H1 (cell line): Measurements from ENCODE around the gene CDON. TPM values are rescaled to one million over a fixed set of nuclear protein-coding genes. Genes with fewer than 3 reads are reported as not detected.

Experiments used
- CTCF ChIA-PET: fragments of 300-600 bp; sonication (Branson Sonifier 250); formaldehyde crosslinking; loops from one replicate; lab custom pipeline; 2021; ENCODE audit not compliant: partially characterized antibody; lab: Charles Lee
- POLR2A ChIA-PET: fragments of 300-600 bp; sonication (Branson Sonifier 250); formaldehyde crosslinking; loops from one replicate; lab custom pipeline; 2021; ENCODE audit warnings: inconsistent platforms; ENCODE audit not compliant: partially characterized antibody; lab: Charles Lee
- DNase-seq, 2 experiments: peaks; one replicate each; pipeline versions ENCODE4 v3.0.0 to v3.0.0-alpha.2; 2010 to 2022; ENCODE audit warnings: low spot score in 2 of 2, low read depth in 1 of 2, mixed read lengths in 1 of 2
- FAIRE-seq: peaks from 2 replicates; lab custom pipeline; 2011; peaks lifted over from hg19 to GRCh38; lab: Jason Lieb, UNC
- H2AFZ ChIP-seq: 2 replicates; pipeline ENCODE4 v1.8.1; 2012; ENCODE audit warnings: low read length, inconsistent platforms
- H2AK5ac ChIP-seq: 2 replicates; pipeline ENCODE4 v1.6.1; 2013; ENCODE audit warnings: low read depth, low read length
- H2BK120ac ChIP-seq: replicated peaks from 2 replicates; pipeline ENCODE3; 2013; ENCODE audit warnings: low read depth, low read length, inconsistent platforms
- H2BK12ac ChIP-seq: 2 replicates; pipeline ENCODE4 v1.6.1; 2013; ENCODE audit warnings: low read depth, low read length
- H2BK15ac ChIP-seq: 2 replicates; pipeline ENCODE4 v1.6.1; 2013; ENCODE audit warnings: low read length
- H2BK20ac ChIP-seq: 2 replicates; pipeline ENCODE4 v1.6.1; 2013; ENCODE audit warnings: low read length
- H2BK5ac ChIP-seq: 2 replicates; pipeline ENCODE4 v1.6.1; 2013; ENCODE audit warnings: low read depth, low read length
- H3K14ac ChIP-seq: 2 replicates; pipeline ENCODE4 v1.6.1; 2013; ENCODE audit warnings: inconsistent platforms; ENCODE audit not compliant: insufficient read length
- H3K18ac ChIP-seq: 2 replicates; pipeline ENCODE4 v1.6.1; 2013; ENCODE audit warnings: low read length; ENCODE audit errors: extremely low read depth
- H3K23ac ChIP-seq: 2 replicates; pipeline ENCODE4 v1.6.1; 2013; ENCODE audit warnings: inconsistent platforms; ENCODE audit not compliant: insufficient read length
- H3K23me2 ChIP-seq: 2 replicates; pipeline ENCODE4 v1.6.1; 2013; ENCODE audit warnings: low read depth, low read length
- H3K27ac ChIP-seq: 2 replicates; pipeline ENCODE4 v1.6.1; 2011; ENCODE audit warnings: low read depth, low read length, inconsistent platforms
- H3K27me3 ChIP-seq, 4 experiments: replicated peaks in 1 of 4; 1 replicate in 1 of 4; 2 replicates in 3 of 4; pipeline versions ENCODE4 v1.6.1 to v1.8.1; 2011 to 2013; ENCODE audit warnings: low read length in 3 of 4, mild to moderate bottlenecking in 3 of 4, inconsistent platforms in 2 of 4, mixed read lengths in 2 of 4, moderate library complexity in 1 of 4; ENCODE audit not compliant: control insufficient read depth in 3 of 4, insufficient read depth in 3 of 4; ENCODE audit errors: extremely low read depth in 1 of 4
- H3K36me3 ChIP-seq, 4 experiments: 2 replicates each; pipeline versions ENCODE4 v1.6.1 to v1.8.1; 2011 to 2013; ENCODE audit warnings: mild to moderate bottlenecking in 4 of 4, low read length in 3 of 4, moderate library complexity in 2 of 4, control low read depth in 1 of 4, inconsistent platforms in 1 of 4; ENCODE audit not compliant: insufficient read depth in 4 of 4, control insufficient read depth in 2 of 4
- H3K4ac ChIP-seq: replicated peaks from 2 replicates; pipeline ENCODE3; 2013; ENCODE audit warnings: low read length, low read depth, mixed read lengths, inconsistent platforms; ENCODE audit not compliant: insufficient read length
- H3K4me1 ChIP-seq, 4 experiments: replicated peaks in 1 of 4; 1 replicate in 1 of 4; 2 replicates in 3 of 4; pipeline versions ENCODE4 v1.6.1 to v1.8.1; 2011 to 2013; ENCODE audit warnings: low read length in 3 of 4, inconsistent platforms in 2 of 4, mixed read lengths in 1 of 4; ENCODE audit not compliant: insufficient read depth in 4 of 4, control insufficient read depth in 3 of 4
- H3K4me2 ChIP-seq, 2 experiments: 2 replicates each; pipeline versions ENCODE4 v1.6.1 to v1.8.1; 2011 to 2013; ENCODE audit warnings: low read depth in 2 of 2, low read length in 2 of 2, control low read depth in 1 of 2, inconsistent platforms in 1 of 2, mild to moderate bottlenecking in 1 of 2; ENCODE audit not compliant: insufficient read depth in 1 of 2
- H3K4me3 ChIP-seq, 4 experiments: fragments of 200-600, 300-600 bp in 1 of 4; sonication (generic), shearing (Covaris generic), sonication (Bioruptor Twin) in 1 of 4; 2 replicates each; pipeline versions ENCODE4 v1.5.1 to v1.8.1; 2011 to 2016; ENCODE audit warnings: low read length in 4 of 4, low read depth in 3 of 4, control low read depth in 2 of 4, inconsistent platforms in 2 of 4, mild to moderate bottlenecking in 2 of 4, mixed read lengths in 1 of 4, moderate library complexity in 1 of 4; ENCODE audit not compliant: insufficient read depth in 2 of 4; ENCODE audit errors: extremely low read depth in 1 of 4
- H3K56ac ChIP-seq: replicated peaks from 2 replicates; pipeline ENCODE3; 2013; ENCODE audit warnings: low read depth, mild to moderate bottlenecking, mixed read lengths, low read length, inconsistent platforms; ENCODE audit not compliant: insufficient read length
- H3K79me1 ChIP-seq: 2 replicates; pipeline ENCODE4 v1.6.1; 2013; ENCODE audit warnings: low read depth, low read length, control low read depth
- H3K79me2 ChIP-seq, 2 experiments: 2 replicates each; pipeline versions ENCODE4 v1.6.1 to v1.8.1; 2012 to 2013; ENCODE audit warnings: low read length in 2 of 2, mild to moderate bottlenecking in 2 of 2, inconsistent platforms in 1 of 2; ENCODE audit not compliant: insufficient read depth in 2 of 2, control insufficient read depth in 1 of 2
- H3K9ac ChIP-seq, 4 experiments: replicated peaks in 1 of 4; 1 replicate in 1 of 4; 2 replicates in 3 of 4; pipeline versions ENCODE4 v1.6.1 to v1.8.1; 2011 to 2013; ENCODE audit warnings: low read depth in 3 of 4, low read length in 3 of 4, control low read depth in 2 of 4, mild to moderate bottlenecking in 2 of 4, moderate library complexity in 2 of 4, inconsistent platforms in 1 of 4; ENCODE audit errors: extremely low read depth in 1 of 4
- H3K9me3 ChIP-seq, 2 experiments: 2 replicates each; pipeline versions ENCODE4 v1.6.1 to v1.8.1; 2012 to 2013; ENCODE audit warnings: mild to moderate bottlenecking in 2 of 2, moderate library complexity in 2 of 2, control low read depth in 1 of 2, inconsistent platforms in 1 of 2, low read depth in 1 of 2, low read length in 1 of 2, mixed read lengths in 1 of 2; ENCODE audit not compliant: insufficient read depth in 2 of 2
- H4K20me1 ChIP-seq, 2 experiments: replicated peaks in 1 of 2; 2 replicates each; pipeline versions ENCODE3 to v1.8.1; 2011 to 2013; ENCODE audit warnings: inconsistent platforms in 2 of 2, low read length in 2 of 2, mild to moderate bottlenecking in 1 of 2; ENCODE audit not compliant: insufficient read depth in 2 of 2, control insufficient read depth in 1 of 2
- H4K5ac ChIP-seq: 2 replicates; pipeline ENCODE4 v1.6.1; 2013; ENCODE audit warnings: low read length, low read depth, mixed read lengths, inconsistent platforms; ENCODE audit not compliant: insufficient read length
- H4K8ac ChIP-seq: 2 replicates; pipeline ENCODE4 v1.8.0; 2013; ENCODE audit warnings: mild to moderate bottlenecking, moderate library complexity, low read length, inconsistent platforms; ENCODE audit not compliant: insufficient read depth; ENCODE audit errors: extremely low read depth
- H4K91ac ChIP-seq: replicated peaks from 2 replicates; pipeline ENCODE3; 2013; ENCODE audit warnings: low read length, mixed read lengths, inconsistent platforms; ENCODE audit not compliant: insufficient read length
- KDM5A ChIP-seq: fragments of 200-600 bp; IDR thresholded peaks from 2 replicates; pipeline ENCODE4 v1.7.1; 2012; ENCODE audit warnings: mild to moderate bottlenecking, low read length, inconsistent platforms, mixed read lengths
- SIRT6 ChIP-seq: IDR thresholded peaks from one replicate; pipeline ENCODE4 v1.7.1; 2012; ENCODE audit warnings: low read length, inconsistent platforms
- SIX5 ChIP-seq: IDR thresholded peaks from 2 replicates; pipeline ENCODE4 v1.6.1; 2011; ENCODE audit warnings: mild to moderate bottlenecking, low read depth, low read length
- WGBS, 2 experiments: shearing (Covaris generic) in 1 of 2; methylation state at CpG; one replicate each; pipeline versions ENCODE4 v1.1.6 to v1.1.7; 2013 to 2015; ENCODE audit warnings: low lambda C conversion rate in 2 of 2, mixed read lengths in 2 of 2, inconsistent platforms in 1 of 2, low coverage in 1 of 2, missing lambda C conversion rate in 1 of 2; ENCODE audit not compliant: insufficient replicate concordance in 2 of 2, insufficient coverage in 1 of 2, insufficient read length in 1 of 2; ENCODE audit errors: extremely low coverage in 1 of 2, missing lambda C conversion rate in 1 of 2; 5-methylcytosine and 5-hydroxymethylcytosine counted together
- long read RNA-seq, 2 experiments: library from RNA in 1 of 2; library from capped mRNA in 1 of 2; stranded (forward); transcript quantifications; one replicate each; pipeline ENCODE4 v2.0.0, GENCODE V29; 2021; ENCODE audit warnings: inconsistent platforms in 1 of 2
- polyA minus RNA-seq, 3 experiments: library from RNA; depleted of rRNA, polyadenylated mRNA; stranded (reverse); fragments of >200 nt; gene quantifications; 1 replicate in 2 of 3; 2 replicates in 1 of 3; pipeline ENCODE4 v1.2.3, GENCODE V29; 2011
- polyA plus RNA-seq, 7 experiments: library from polyadenylated mRNA; depleted of rRNA in 3 of 7; stranded (reverse) in 5 of 7; unstranded in 2 of 7; fragments of >200 nt in 5 of 7; fragments of 200-250 nt in 2 of 7; gene quantifications; 1 replicate in 5 of 7; 2 replicates in 1 of 7; 4 replicates in 1 of 7; pipeline versions ENCODE4 v1.2.1 to v1.2.3, GENCODE V29; 2011 to 2013; ENCODE audit warnings: missing spikeins in 2 of 7, mixed read lengths in 2 of 7
- total RNA-seq: library from RNA; stranded (reverse); fragmentation: NEBNext Ultra II Directional; extraction: Animal tissue kit (Norgen Biotek cat#: 25700); gene quantifications from 2 replicates; pipeline ENCODE4 v1.2.1, GENCODE V29; 2021

The CDON gene, protein sequence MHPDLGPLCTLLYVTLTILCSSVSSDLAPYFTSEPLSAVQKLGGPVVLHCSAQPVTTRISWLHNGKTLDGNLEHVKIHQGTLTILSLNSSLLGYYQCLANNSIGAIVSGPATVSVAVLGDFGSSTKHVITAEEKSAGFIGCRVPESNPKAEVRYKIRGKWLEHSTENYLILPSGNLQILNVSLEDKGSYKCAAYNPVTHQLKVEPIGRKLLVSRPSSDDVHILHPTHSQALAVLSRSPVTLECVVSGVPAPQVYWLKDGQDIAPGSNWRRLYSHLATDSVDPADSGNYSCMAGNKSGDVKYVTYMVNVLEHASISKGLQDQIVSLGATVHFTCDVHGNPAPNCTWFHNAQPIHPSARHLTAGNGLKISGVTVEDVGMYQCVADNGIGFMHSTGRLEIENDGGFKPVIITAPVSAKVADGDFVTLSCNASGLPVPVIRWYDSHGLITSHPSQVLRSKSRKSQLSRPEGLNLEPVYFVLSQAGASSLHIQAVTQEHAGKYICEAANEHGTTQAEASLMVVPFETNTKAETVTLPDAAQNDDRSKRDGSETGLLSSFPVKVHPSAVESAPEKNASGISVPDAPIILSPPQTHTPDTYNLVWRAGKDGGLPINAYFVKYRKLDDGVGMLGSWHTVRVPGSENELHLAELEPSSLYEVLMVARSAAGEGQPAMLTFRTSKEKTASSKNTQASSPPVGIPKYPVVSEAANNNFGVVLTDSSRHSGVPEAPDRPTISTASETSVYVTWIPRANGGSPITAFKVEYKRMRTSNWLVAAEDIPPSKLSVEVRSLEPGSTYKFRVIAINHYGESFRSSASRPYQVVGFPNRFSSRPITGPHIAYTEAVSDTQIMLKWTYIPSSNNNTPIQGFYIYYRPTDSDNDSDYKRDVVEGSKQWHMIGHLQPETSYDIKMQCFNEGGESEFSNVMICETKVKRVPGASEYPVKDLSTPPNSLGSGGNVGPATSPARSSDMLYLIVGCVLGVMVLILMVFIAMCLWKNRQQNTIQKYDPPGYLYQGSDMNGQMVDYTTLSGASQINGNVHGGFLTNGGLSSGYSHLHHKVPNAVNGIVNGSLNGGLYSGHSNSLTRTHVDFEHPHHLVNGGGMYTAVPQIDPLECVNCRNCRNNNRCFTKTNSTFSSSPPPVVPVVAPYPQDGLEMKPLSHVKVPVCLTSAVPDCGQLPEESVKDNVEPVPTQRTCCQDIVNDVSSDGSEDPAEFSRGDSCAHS (N-terminal part only)
- total RNA-seq (32.5 and 32.9 TPM in 2 replicates), polyA plus RNA-seq (2011; rRNA removed) (11.0 and 11.5 TPM in 2 replicates), polyA minus RNA-seq (2011; rRNA and poly(A)+ RNA removed) (38.4 and 52.2 TPM in 2 replicates)
- 9.9 TPM for polyA plus RNA-seq (2011; cell fraction: cytosol; rRNA removed)
- 17.0 TPM for polyA plus RNA-seq (2011; cell fraction: nucleus; rRNA removed)
- polyA plus RNA-seq (2012, experiment 1 of 2), result 8.7 to 16.6 TPM (median 13.3 TPM) in 4 replicates
- 1.1 TPM for polyA plus RNA-seq (2012, experiment 2 of 2)
- polyA plus RNA-seq (2013, experiment 1 of 2), result 13.0 TPM
- polyA plus RNA-seq (2013, experiment 2 of 2), result 14.4 TPM
- 25.5 TPM for polyA minus RNA-seq (2011; cell fraction: cytosol; rRNA and poly(A)+ RNA removed)
- 43.3 TPM for polyA minus RNA-seq (2011; cell fraction: nucleus; rRNA and poly(A)+ RNA removed)
- long read RNA-seq, experiment 1, partial matches to known transcripts, result 0 of 6 reads
- long read RNA-seq, experiment 1, other reads (novel, unspliced or antisense), result 6 of 6 reads
- long read RNA-seq, experiment 2, partial matches to known transcripts, result 0 of 1 reads
- long read RNA-seq, experiment 2, other reads (novel, unspliced or antisense), result 1 of 1 reads

GRCh38 chr11:126062679-126063506 lies at the start of gene CDON:
TSS of gene CDON (minus strand) at chr11:126062866. CDS start at chr11:126023476, 39,390 bp downstream.
- FAIRE-seq, result no peak
- ChIA-PET POLR2A (interaction anchor here (1.4 to 1.5 kb wide), 3 partner anchors 14 to 19 kb away, joined by 4 to 8 read pairs (median 4); no protein-coding TSS in a partner anchor), CTCF (interaction anchor here (1.0 to 4.1 kb wide), 19 partner anchors 9 to 160 kb away, joined by 3 to 32 read pairs (median 5); partner anchors contain the start of genes PUS3 and VSIG10L2)
- TF ChIP-seq SIX5 (peak; percentile 56), KDM5A (no peak), SIRT6 (no peak)

More at GRCh38 chr11:126062679-126063506, at the start of gene CDON:
- H3K4me2 ChIP-seq, result peak within 1 kb of the TSS; percentile 61 to 93
- H3K27me3 ChIP-seq, result no peaks in the 10 kb centered on the region; a peak in 1 of 7 replicates
- H2BK5ac ChIP-seq, result peak within 1 kb of the TSS; percentile 95
- H4K8ac ChIP-seq, result peak within 1 kb of the TSS; percentile 100
- peak within 1 kb of the TSS; percentile 98 for H3K56ac ChIP-seq
- H4K91ac ChIP-seq, result peak within 1 kb of the TSS; percentile 100
- H2BK12ac ChIP-seq, result peak within 1 kb of the TSS; percentile 100; the same call in 1 of the 2 replicates
- peaks cover 0 to 9% (median 1%) of the 10 kb centered on the region in 4 experiments; a peak in 4 of 7 replicates for H3K4me1 ChIP-seq
- H3K4me3 ChIP-seq, result peak within 1 kb of the TSS; percentile 46 to 85 (median 76)
- H3K14ac ChIP-seq, result peak within 1 kb of the TSS; percentile 98
- peak within 1 kb of the TSS; percentile 100 for H3K27ac ChIP-seq
- peak within 1 kb of the TSS; percentile 100 for H2AFZ ChIP-seq
- H3K4ac ChIP-seq, result peak within 1 kb of the TSS; percentile 99
- peak within 1 kb of the TSS; percentile 95 for H3K18ac ChIP-seq
- H3K9me3 ChIP-seq, result no peaks in the 10 kb centered on the region
- H4K20me1 ChIP-seq, result peaks cover 0 to 2% of the 10 kb centered on the region in 2 experiments
- H3K23ac ChIP-seq, result no peak within 1 kb of the TSS
- H3K23me2 ChIP-seq, result peaks cover 8% of the 10 kb centered on the region
- peak within 1 kb of the TSS; percentile 99 for H4K5ac ChIP-seq
- H2AK5ac ChIP-seq, result no peak within 1 kb of the TSS
- DNase-seq, result peak; percentile 87 to 94
- H2BK120ac ChIP-seq, result peak within 1 kb of the TSS; percentile 100
- H2BK20ac ChIP-seq, result peak within 1 kb of the TSS; percentile 98; the same call in 1 of the 2 replicates
- 0% methylated on average over 10 of the region's 82 CpGs; no CpG with 5 or more reads in 1 of the 2 experiments for WGBS, 2 experiments
- peak within 1 kb of the TSS; percentile 96 to 100 (median 100) for H3K9ac ChIP-seq
- 0 out of 2 replicates have a peak within 1 kb of the TSS, but pooled peaks have one; percentile 89 for H2BK15ac ChIP-seq
- H3K79me1 ChIP-seq, result no peaks in the 10 kb centered on the region
- H3K79me2 ChIP-seq, result peaks cover 0 to 17% of the 10 kb centered on the region in 2 experiments; a peak in 2 of 4 replicates
- H3K36me3 ChIP-seq, result no peaks in the 10 kb centered on the region
